Measurements from ENCODE around the gene TXNL4B. TPM values are rescaled to one million over a fixed set of nuclear protein-coding genes. Genes with fewer than 3 reads are reported as not detected.

Gene TXNL4B
- total RNA-seq, 1 experiment from 2014 or later = 9.9 TPM

DNA sequence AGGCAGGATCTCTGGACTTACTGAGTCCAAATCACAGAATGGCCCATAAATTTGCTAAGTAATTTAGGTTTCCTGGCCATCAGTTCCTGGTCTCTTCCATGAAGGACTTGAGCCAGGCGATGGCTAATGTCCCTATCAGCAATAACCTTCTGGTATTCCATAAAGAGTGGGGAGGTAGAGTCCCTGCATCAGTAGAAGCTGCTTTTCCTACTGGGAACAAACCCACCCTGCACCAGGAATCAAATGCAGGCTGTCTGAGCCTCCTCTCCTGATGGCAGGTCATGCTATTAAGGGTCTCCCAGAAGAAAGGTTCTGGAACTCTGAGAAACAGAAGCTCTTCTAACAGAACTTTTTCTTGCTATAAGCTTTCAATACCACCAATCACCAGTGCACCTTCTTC is 31.9 kb downstream of the TXNL4B start:
- Mint-ChIP-seq H3K4me1 (0 out of 4 replicates have a peak, but pooled peaks cover 0 to 3% of the 10 kb centered on the region in 2 experiments), H3K27me3 (ENCODE audit: low read depth) (peaks cover 12% of the 10 kb centered on the region; the same call in 1 of the 2 replicates), H3K27ac (no peak overlapping the region), H3K4me3 (no peak overlapping the region), H3K9me3 (peaks cover 0 to 3% of the 10 kb centered on the region in 2 experiments; a peak in 2 of 5 replicates), H3K36me3 (ENCODE audit: insufficient read depth in 1 of 3, low read depth in 3 of 3) (no peaks in the 10 kb centered on the region)
- Histone ChIP-seq H3K79me1 (ENCODE audit: insufficient read depth, low read depth, low read length, poor library complexity, severe bottlenecking) (no peaks in the 10 kb centered on the region), H3T11ph (ENCODE audit: low read length) (no peak overlapping the region), H4K8ac (replicated peaks; ENCODE audit: insufficient read length, low read depth, low read length) (no peak overlapping the region), H3K9ac (ENCODE audit: extremely low read depth, insufficient read length, low read length) (no peak overlapping the region), H3K56ac (ENCODE audit: insufficient read length, low read depth, low read length) (no peak overlapping the region), H3K23me2 (ENCODE audit: insufficient read length, low read depth, low read length, poor library complexity, severe bottlenecking) (no peaks in the 10 kb centered on the region), H3K4ac (ENCODE audit: low read depth, low read length) (no peak overlapping the region), H2BK15ac (ENCODE audit: low read depth, low read length) (no peak overlapping the region), H2AFZ (ENCODE audit: low read length) (no peak overlapping the region), H3K27ac (ENCODE audit: insufficient read length, low read depth, low read length) (no peak overlapping the region), H3K18ac (ENCODE audit: insufficient read length, low read depth, low read length) (no peak overlapping the region), H3K4me1 (ENCODE audit: insufficient read depth, low read length) (no peaks in the 10 kb centered on the region), H3K23ac (ENCODE audit: insufficient read length, low read depth, low read length) (no peak overlapping the region), H2BK120ac (ENCODE audit: low read depth, low read length, poor library complexity, severe bottlenecking) (no peak overlapping the region), H3K79me2 (ENCODE audit: insufficient read depth, low read length) (no peaks in the 10 kb centered on the region), H2BK12ac (ENCODE audit: insufficient read length, low read depth, low read length) (no peak overlapping the region), H4K91ac (ENCODE audit: insufficient read length, low read depth, low read length) (no peak overlapping the region), H4K5ac (ENCODE audit: insufficient read length, low read depth, low read length) (no peak overlapping the region), H2BK20ac (ENCODE audit: low read depth, low read length, poor library complexity, severe bottlenecking) (no peak overlapping the region), H3K27me3 (ENCODE audit: insufficient read depth, low read length) (no peaks in the 10 kb centered on the region), H3K9me3 (ENCODE audit: control insufficient read depth, low read depth, low read length) (no peaks in the 10 kb centered on the region), H4K20me1 (ENCODE audit: control insufficient read depth, insufficient read depth, insufficient read length) (no peaks in the 10 kb centered on the region), H3K14ac (ENCODE audit: insufficient read depth, low read length) (no peak overlapping the region), H2BK5ac (ENCODE audit: insufficient read length, low read length) (no peak overlapping the region), H2AK5ac (ENCODE audit: insufficient read length, low read length) (no peak overlapping the region), H3K4me2 (ENCODE audit: insufficient read depth, insufficient read length, low read length) (no peak overlapping the region)
- no peak for DNase-seq
- WGBS (ENCODE audit: extremely low coverage, insufficient read length, low lambda C conversion rate) = no CpG with 5 or more reads among the region's 1 CpG
- no peak for TF ChIP-seq CTCF (conservative IDR thresholded peaks at IDR 0.05)

Data from H9 (cell line).